HepG2 (cell line): Measurements from ENCODE around the gene AVPR2. TPM values are rescaled to one million over a fixed set of nuclear protein-coding genes. Genes with fewer than 3 reads are reported as not detected.
A peak's percentile ranks its signal among the peaks of the same experiment; 100 is the strongest.

Experiments
- CHD4 ChIP-seq: fragments of 200-600 bp; sonication (generic); IDR thresholded peaks from 2 replicates; pipeline ENCODE4 v1.7.0; 2017; ENCODE audit warnings: mild to moderate bottlenecking, low read length, borderline replicate concordance
- KAT8 ChIP-seq: IDR thresholded peaks from 2 replicates; pipeline ENCODE4 v1.6.1; 2016; ENCODE audit warnings: missing genetic modification reagents, missing compliant biosample characterization
- NFIB ChIP-seq: sonication (generic); formaldehyde crosslinking; IDR thresholded peaks from 2 replicates; pipeline ENCODE4 v1.9.0; 2021; ENCODE audit warnings: missing genetic modification reagents, mild to moderate bottlenecking, borderline replicate concordance
- PITX1 ChIP-seq: sonication (generic); formaldehyde crosslinking; IDR thresholded peaks from 2 replicates; pipeline ENCODE4 v1.5.1; 2020; ENCODE audit warnings: mild to moderate bottlenecking, missing genetic modification reagents
- RXRA ChIP-seq: sonication (generic); formaldehyde crosslinking; IDR thresholded peaks from 2 replicates; pipeline ENCODE4 v1.5.1; 2020; ENCODE audit warnings: missing genetic modification reagents
- SMAD9 ChIP-seq: sonication (generic); formaldehyde crosslinking; IDR thresholded peaks from 2 replicates; pipeline ENCODE4 v1.5.1; 2020; ENCODE audit warnings: mild to moderate bottlenecking, missing genetic modification reagents
- TRIM24 ChIP-seq: sonication (generic); formaldehyde crosslinking; IDR thresholded peaks from 2 replicates; pipeline ENCODE4 v1.8.0; 2022; ENCODE audit warnings: mild to moderate bottlenecking, missing genetic modification reagents
- ZBTB46 ChIP-seq: sonication (generic); formaldehyde crosslinking; IDR thresholded peaks from 2 replicates; pipeline ENCODE4 v1.4.0; 2020; ENCODE audit warnings: mild to moderate bottlenecking, missing genetic modification reagents, borderline replicate concordance
- ZNF382 ChIP-seq: sonication (generic); formaldehyde crosslinking; IDR thresholded peaks from 2 replicates; pipeline ENCODE4 v1.5.0; 2020; ENCODE audit warnings: missing genetic modification reagents, mild to moderate bottlenecking, borderline replicate concordance
- ZNF572 ChIP-seq: sonication (generic); formaldehyde crosslinking; IDR thresholded peaks from 2 replicates; pipeline ENCODE4 v1.5.1; 2020; ENCODE audit warnings: mild to moderate bottlenecking, missing genetic modification reagents
- ZNF687 ChIP-seq: sonication (generic); formaldehyde crosslinking; IDR thresholded peaks from 2 replicates; pipeline ENCODE4 v1.5.1; 2020; ENCODE audit warnings: mild to moderate bottlenecking, missing genetic modification reagents, moderate library complexity
- ZNF780A ChIP-seq: sonication (generic); formaldehyde crosslinking; IDR thresholded peaks from 2 replicates; pipeline ENCODE4 v1.8.0; 2022; ENCODE audit warnings: mild to moderate bottlenecking, missing genetic modification reagents, moderate library complexity
- ZZZ3 ChIP-seq: sonication (generic); formaldehyde crosslinking; IDR thresholded peaks from 2 replicates; pipeline ENCODE4 v1.4.0; 2020; ENCODE audit warnings: missing genetic modification reagents, mild to moderate bottlenecking, borderline replicate concordance
- polyA plus RNA-seq, 8 experiments: library from polyadenylated mRNA; depleted of rRNA in 3 of 8; stranded (reverse) in 7 of 8; unstranded in 1 of 8; fragments of >200 nt; fragmentation: Illumina TruSeq in 4 of 8; extraction: Trizol in 4 of 8; gene quantifications; 2 replicates each; pipeline versions ENCODE4 v1.2.1 to v1.2.3, GENCODE V29; 2011 to 2016; ENCODE audit warnings: low read depth in 4 of 8, missing spikeins in 1 of 8, mixed read lengths in 1 of 8; ENCODE audit not compliant: insufficient read depth in 1 of 8
- total RNA-seq, 5 experiments: library from RNA; depleted of rRNA; stranded (reverse); fragments of >200 nt; fragmentation: Illumina TruSeq; extraction: Trizol; gene quantifications; 2 replicates each; pipeline ENCODE4 v1.2.3, GENCODE V29; 2016; ENCODE audit warnings: low read depth in 1 of 5
- TF ChIP-seq, protein P1 (sequence below): sonication (generic); formaldehyde crosslinking; IDR thresholded peaks from 2 replicates; pipeline ENCODE4 v1.4.0; 2020; ENCODE audit warnings: missing genetic modification reagents
- TF ChIP-seq, protein P2 (sequence below): sonication (generic); formaldehyde crosslinking; IDR thresholded peaks from 2 replicates; pipeline ENCODE4 v1.4.0; 2020; ENCODE audit warnings: mild to moderate bottlenecking, missing genetic modification reagents
- TF ChIP-seq, protein P3 (sequence below): sonication (generic); formaldehyde crosslinking; IDR thresholded peaks from 2 replicates; pipeline ENCODE4 v1.8.0; 2022; ENCODE audit warnings: mild to moderate bottlenecking, missing genetic modification reagents
- TF ChIP-seq, protein P4 (sequence below): sonication (generic); formaldehyde crosslinking; conservative IDR thresholded peaks from 2 replicates; pipeline ENCODE4 v1.8.0; 2022; ENCODE audit warnings: missing genetic modification reagents

Gene AVPR2
- total and polyA plus RNA-seq, 2 of the 13 experiments (the other 11 are each of a cell fraction or from before 2014, with no cell fraction given) = not detected

DNA sequence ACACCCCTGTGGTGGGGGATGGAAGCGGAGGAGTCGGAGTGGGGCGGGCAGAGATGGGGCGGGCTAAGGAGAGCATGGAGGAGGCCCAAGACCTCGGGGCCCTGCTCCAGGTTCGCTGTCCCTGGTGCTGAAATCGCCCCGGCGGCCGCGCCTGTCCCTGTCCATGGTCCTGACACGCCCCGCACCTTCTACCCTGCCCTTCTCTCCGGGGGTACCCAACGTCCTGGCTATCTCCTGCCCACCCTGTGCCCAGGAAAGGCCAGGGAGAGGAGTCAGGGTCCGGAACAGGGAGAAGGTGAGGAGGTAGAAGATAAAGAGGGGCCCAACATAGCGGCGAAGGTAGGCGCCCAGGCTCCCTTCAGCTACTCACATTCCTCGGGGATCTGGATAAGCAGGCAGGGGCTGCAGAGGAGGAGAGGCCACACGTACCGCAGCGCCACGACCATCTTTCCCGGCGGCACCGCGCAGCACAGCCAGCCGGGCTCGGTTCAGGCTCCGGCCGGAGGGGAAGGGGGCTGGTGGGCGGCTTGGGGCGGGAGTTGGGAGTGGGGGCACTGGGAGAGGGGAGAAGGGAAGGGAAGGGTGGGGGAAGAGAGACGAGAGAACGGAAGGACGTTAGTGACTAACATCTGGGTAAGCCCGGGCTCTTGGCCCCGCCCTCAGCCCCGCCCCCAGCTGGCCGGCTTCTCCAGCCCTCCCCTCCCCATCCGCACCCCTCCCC lies 28.9 kb upstream of the AVPR2 start (continued):
- TF ChIP-seq, protein P1, sequence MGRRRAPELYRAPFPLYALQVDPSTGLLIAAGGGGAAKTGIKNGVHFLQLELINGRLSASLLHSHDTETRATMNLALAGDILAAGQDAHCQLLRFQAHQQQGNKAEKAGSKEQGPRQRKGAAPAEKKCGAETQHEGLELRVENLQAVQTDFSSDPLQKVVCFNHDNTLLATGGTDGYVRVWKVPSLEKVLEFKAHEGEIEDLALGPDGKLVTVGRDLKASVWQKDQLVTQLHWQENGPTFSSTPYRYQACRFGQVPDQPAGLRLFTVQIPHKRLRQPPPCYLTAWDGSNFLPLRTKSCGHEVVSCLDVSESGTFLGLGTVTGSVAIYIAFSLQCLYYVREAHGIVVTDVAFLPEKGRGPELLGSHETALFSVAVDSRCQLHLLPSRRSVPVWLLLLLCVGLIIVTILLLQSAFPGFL (CRISPR knock-in tag) = peak; percentile 99
- TF ChIP-seq PITX1 (CRISPR knock-in tag) = peak; percentile 96
- no peak for TF ChIP-seq NFIB (CRISPR knock-in tag)
- no peak for TF ChIP-seq ZNF572
- TF ChIP-seq ZZZ3 (CRISPR knock-in tag) = peak; percentile 86; the same call in 1 of the 2 replicates
- TF ChIP-seq KAT8 = peak; percentile 94
- peak; percentile 87; the same call in 1 of the 2 replicates for TF ChIP-seq ZNF382 (CRISPR knock-in tag)
- TF ChIP-seq, protein P2, sequence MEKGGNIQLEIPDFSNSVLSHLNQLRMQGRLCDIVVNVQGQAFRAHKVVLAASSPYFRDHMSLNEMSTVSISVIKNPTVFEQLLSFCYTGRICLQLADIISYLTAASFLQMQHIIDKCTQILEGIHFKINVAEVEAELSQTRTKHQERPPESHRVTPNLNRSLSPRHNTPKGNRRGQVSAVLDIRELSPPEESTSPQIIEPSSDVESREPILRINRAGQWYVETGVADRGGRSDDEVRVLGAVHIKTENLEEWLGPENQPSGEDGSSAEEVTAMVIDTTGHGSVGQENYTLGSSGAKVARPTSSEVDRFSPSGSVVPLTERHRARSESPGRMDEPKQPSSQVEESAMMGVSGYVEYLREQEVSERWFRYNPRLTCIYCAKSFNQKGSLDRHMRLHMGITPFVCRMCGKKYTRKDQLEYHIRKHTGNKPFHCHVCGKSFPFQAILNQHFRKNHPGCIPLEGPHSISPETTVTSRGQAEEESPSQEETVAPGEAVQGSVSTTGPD (CRISPR knock-in tag) = peak; percentile 93
- peak; percentile 81 for TF ChIP-seq RXRA (CRISPR knock-in tag)
- peak; percentile 88 for TF ChIP-seq ZNF687
- TF ChIP-seq SMAD9 (CRISPR knock-in tag) = peak; percentile 99
- no peak for TF ChIP-seq CHD4
- TF ChIP-seq ZBTB46 = no peak
- TF ChIP-seq, protein P3, sequence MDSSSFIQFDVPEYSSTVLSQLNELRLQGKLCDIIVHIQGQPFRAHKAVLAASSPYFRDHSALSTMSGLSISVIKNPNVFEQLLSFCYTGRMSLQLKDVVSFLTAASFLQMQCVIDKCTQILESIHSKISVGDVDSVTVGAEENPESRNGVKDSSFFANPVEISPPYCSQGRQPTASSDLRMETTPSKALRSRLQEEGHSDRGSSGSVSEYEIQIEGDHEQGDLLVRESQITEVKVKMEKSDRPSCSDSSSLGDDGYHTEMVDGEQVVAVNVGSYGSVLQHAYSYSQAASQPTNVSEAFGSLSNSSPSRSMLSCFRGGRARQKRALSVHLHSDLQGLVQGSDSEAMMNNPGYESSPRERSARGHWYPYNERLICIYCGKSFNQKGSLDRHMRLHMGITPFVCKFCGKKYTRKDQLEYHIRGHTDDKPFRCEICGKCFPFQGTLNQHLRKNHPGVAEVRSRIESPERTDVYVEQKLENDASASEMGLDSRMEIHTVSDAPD (CRISPR knock-in tag) = peak; percentile 70
- no peak for TF ChIP-seq TRIM24 (CRISPR knock-in tag)
- TF ChIP-seq ZNF780A (CRISPR knock-in tag) = peak; percentile 99
- TF ChIP-seq, protein P4, sequence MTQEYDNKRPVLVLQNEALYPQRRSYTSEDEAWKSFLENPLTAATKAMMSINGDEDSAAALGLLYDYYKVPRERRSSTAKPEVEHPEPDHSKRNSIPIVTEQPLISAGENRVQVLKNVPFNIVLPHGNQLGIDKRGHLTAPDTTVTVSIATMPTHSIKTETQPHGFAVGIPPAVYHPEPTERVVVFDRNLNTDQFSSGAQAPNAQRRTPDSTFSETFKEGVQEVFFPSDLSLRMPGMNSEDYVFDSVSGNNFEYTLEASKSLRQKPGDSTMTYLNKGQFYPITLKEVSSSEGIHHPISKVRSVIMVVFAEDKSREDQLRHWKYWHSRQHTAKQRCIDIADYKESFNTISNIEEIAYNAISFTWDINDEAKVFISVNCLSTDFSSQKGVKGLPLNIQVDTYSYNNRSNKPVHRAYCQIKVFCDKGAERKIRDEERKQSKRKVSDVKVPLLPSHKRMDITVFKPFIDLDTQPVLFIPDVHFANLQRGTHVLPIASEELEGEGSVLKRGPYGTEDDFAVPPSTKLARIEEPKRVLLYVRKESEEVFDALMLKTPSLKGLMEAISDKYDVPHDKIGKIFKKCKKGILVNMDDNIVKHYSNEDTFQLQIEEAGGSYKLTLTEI (CRISPR knock-in tag) = peak; percentile 71; the same call in 1 of the 2 replicates
